H9 (cell line): ENCODE results near the gene PLPPR5. TPM values are rescaled to one million over a fixed set of nuclear protein-coding genes. Genes with fewer than 3 reads are reported as not detected.

Experiments used
- DNase-seq: peaks from one replicate; pipeline ENCODE4 v3.0.0-alpha.2; 2017
- H2AFZ ChIP-seq: one replicate; pipeline ENCODE4 v1.6.1; 2013; ENCODE audit warnings: mild to moderate bottlenecking, low read length, control low read depth, moderate library complexity
- H2AK5ac ChIP-seq: 2 replicates; pipeline ENCODE4 v1.6.1; 2013; ENCODE audit warnings: low read length, control low read depth, mixed read lengths; ENCODE audit not compliant: insufficient read length
- H2BK120ac ChIP-seq: one replicate; pipeline ENCODE4 v1.6.1; 2013; ENCODE audit warnings: low read depth, mild to moderate bottlenecking, low read length, control low read depth, inconsistent platforms; ENCODE audit not compliant: poor library complexity, severe bottlenecking
- H2BK12ac ChIP-seq: 2 replicates; pipeline ENCODE4 v1.6.1; 2013; ENCODE audit warnings: low read length, control low read depth, mixed read lengths, low read depth; ENCODE audit not compliant: insufficient read length
- H2BK15ac ChIP-seq: 2 replicates; pipeline ENCODE4 v1.6.1; 2013; ENCODE audit warnings: low read depth, low read length, control low read depth
- H2BK20ac ChIP-seq: one replicate; pipeline ENCODE4 v1.6.1; 2013; ENCODE audit warnings: low read depth, mild to moderate bottlenecking, low read length, control low read depth, inconsistent platforms; ENCODE audit not compliant: poor library complexity, severe bottlenecking
- H2BK5ac ChIP-seq: 2 replicates; pipeline ENCODE4 v1.6.1; 2013; ENCODE audit warnings: low read length, control low read depth, mixed read lengths; ENCODE audit not compliant: insufficient read length
- H3K14ac ChIP-seq: 2 replicates; pipeline ENCODE4 v1.6.1; 2013; ENCODE audit warnings: low read length, control low read depth; ENCODE audit not compliant: insufficient read depth
- H3K18ac ChIP-seq: 2 replicates; pipeline ENCODE4 v1.6.1; 2013; ENCODE audit warnings: low read depth, mild to moderate bottlenecking, mixed read lengths, low read length, control low read depth; ENCODE audit not compliant: insufficient read length
- H3K23ac ChIP-seq: 2 replicates; pipeline ENCODE4 v1.6.1; 2013; ENCODE audit warnings: low read length, control low read depth, mixed read lengths, low read depth; ENCODE audit not compliant: insufficient read length
- H3K23me2 ChIP-seq: 2 replicates; pipeline ENCODE4 v1.6.1; 2013; ENCODE audit warnings: low read depth, mild to moderate bottlenecking, mixed read lengths, low read length, control low read depth; ENCODE audit not compliant: insufficient read length, poor library complexity, severe bottlenecking
- H3K27ac ChIP-seq: 2 replicates; pipeline ENCODE4 v1.5.1; 2013; ENCODE audit warnings: low read length, control low read depth, mixed read lengths, low read depth; ENCODE audit not compliant: insufficient read length
- H3K27me3 ChIP-seq: 2 replicates; pipeline ENCODE4 v1.6.1; 2013; ENCODE audit warnings: low read length, control low read depth, inconsistent platforms; ENCODE audit not compliant: insufficient read depth
- H3K4ac ChIP-seq: 2 replicates; pipeline ENCODE4 v1.6.1; 2013; ENCODE audit warnings: low read depth, mild to moderate bottlenecking, control low read depth, inconsistent platforms, low read length, moderate library complexity
- H3K4me1 ChIP-seq: 2 replicates; pipeline ENCODE4 v1.6.1; 2013; ENCODE audit warnings: low read length, control low read depth, inconsistent platforms; ENCODE audit not compliant: insufficient read depth
- H3K4me2 ChIP-seq: 2 replicates; pipeline ENCODE4 v1.6.1; 2013; ENCODE audit warnings: low read length, control low read depth, mixed read lengths; ENCODE audit not compliant: insufficient read length, insufficient read depth
- H3K56ac ChIP-seq: 2 replicates; pipeline ENCODE4 v1.6.1; 2013; ENCODE audit warnings: low read depth, mild to moderate bottlenecking, mixed read lengths, low read length, control low read depth; ENCODE audit not compliant: insufficient read length
- H3K79me1 ChIP-seq: 2 replicates; pipeline ENCODE4 v1.6.1; 2013; ENCODE audit warnings: low read depth, mild to moderate bottlenecking, moderate library complexity, low read length, control low read depth, inconsistent platforms; ENCODE audit not compliant: insufficient read depth, poor library complexity, severe bottlenecking
- H3K79me2 ChIP-seq: 2 replicates; pipeline ENCODE4 v1.6.1; 2013; ENCODE audit warnings: low read length, control low read depth, inconsistent platforms; ENCODE audit not compliant: insufficient read depth
- H3K9ac ChIP-seq: 2 replicates; pipeline ENCODE4 v1.6.1; 2013; ENCODE audit warnings: low read length, control low read depth, mixed read lengths; ENCODE audit not compliant: insufficient read length; ENCODE audit errors: extremely low read depth
- H3K9me3 ChIP-seq: one replicate; pipeline ENCODE4 v1.6.1; 2013; ENCODE audit warnings: low read depth, low read length, inconsistent platforms; ENCODE audit not compliant: control insufficient read depth
- H3T11ph ChIP-seq: one replicate; pipeline ENCODE4 v1.6.1; 2013; ENCODE audit warnings: mild to moderate bottlenecking, low read length, control low read depth, inconsistent platforms
- H4K20me1 ChIP-seq: one replicate; pipeline ENCODE4 v1.6.1; 2013; ENCODE audit not compliant: control insufficient read depth, insufficient read length, insufficient read depth
- H4K5ac ChIP-seq: 2 replicates; pipeline ENCODE4 v1.6.1; 2013; ENCODE audit warnings: low read depth, mild to moderate bottlenecking, mixed read lengths, low read length, control low read depth; ENCODE audit not compliant: insufficient read length
- H4K8ac ChIP-seq: replicated peaks from 2 replicates; pipeline ENCODE4 v1.6.1; 2013; ENCODE audit warnings: low read length, control low read depth, mixed read lengths, low read depth; ENCODE audit not compliant: insufficient read length
- H4K91ac ChIP-seq: 2 replicates; pipeline ENCODE4 v1.6.1; 2013; ENCODE audit warnings: low read depth, mild to moderate bottlenecking, moderate library complexity, mixed read lengths, low read length, control low read depth; ENCODE audit not compliant: insufficient read length
- H3K27ac Mint-ChIP-seq, 3 experiments: 2 replicates in 2 of 3; 3 replicates in 1 of 3; pipeline ENCODE4 v1.8.0; 2020 to 2021; ENCODE audit warnings: mixed read lengths in 3 of 3, mild to moderate bottlenecking in 1 of 3, moderate library complexity in 1 of 3
- H3K27me3 Mint-ChIP-seq: 2 replicates; pipeline ENCODE4 v1.8.0; 2021; ENCODE audit warnings: low read depth, mild to moderate bottlenecking, moderate library complexity, mixed read lengths
- H3K36me3 Mint-ChIP-seq, 3 experiments: 2 replicates in 2 of 3; 3 replicates in 1 of 3; pipeline ENCODE4 v1.8.0; 2020 to 2021; ENCODE audit warnings: low read depth in 3 of 3, mixed read lengths in 3 of 3; ENCODE audit not compliant: insufficient read depth in 1 of 3
- H3K4me1 Mint-ChIP-seq, 2 experiments: 2 replicates each; pipeline ENCODE4 v1.8.0; 2020; ENCODE audit warnings: mixed read lengths in 2 of 2
- H3K4me3 Mint-ChIP-seq, 2 experiments: 2 replicates in 1 of 2; 3 replicates in 1 of 2; pipeline ENCODE4 v1.8.0; 2020 to 2021; ENCODE audit warnings: mild to moderate bottlenecking in 2 of 2, mixed read lengths in 2 of 2, moderate library complexity in 1 of 2
- H3K9me3 Mint-ChIP-seq, 2 experiments: 2 replicates in 1 of 2; 3 replicates in 1 of 2; pipeline ENCODE4 v1.8.0; 2020; ENCODE audit warnings: mild to moderate bottlenecking in 2 of 2, mixed read lengths in 2 of 2, moderate library complexity in 1 of 2
- WGBS: extraction: QIAGEN DNeasy Blood & Tissue Kit; methylation state at CpG from one replicate; pipeline ENCODE4 v1.1.7; 2013; ENCODE audit warnings: missing lambda C conversion rate, low lambda C conversion rate, mixed read lengths; ENCODE audit not compliant: insufficient read length; ENCODE audit errors: extremely low coverage; 5-methylcytosine and 5-hydroxymethylcytosine counted together
- total RNA-seq: library from RNA; stranded (reverse); gene quantifications from 2 replicates; pipeline ENCODE4 v1.2.1, GENCODE V29; 2021
- TF ChIP-seq, protein P1 (sequence below): fragments of 200-600 bp; sonication (generic); conservative IDR thresholded peaks from 3 replicates; pipeline ENCODE4 v1.8.0; 2021; ENCODE audit warnings: antibody characterized with exemption, mild to moderate bottlenecking

The PLPPR5 gene
- total RNA-seq, 1 experiment from 2014 or later, result 1.4 TPM

DNA sequence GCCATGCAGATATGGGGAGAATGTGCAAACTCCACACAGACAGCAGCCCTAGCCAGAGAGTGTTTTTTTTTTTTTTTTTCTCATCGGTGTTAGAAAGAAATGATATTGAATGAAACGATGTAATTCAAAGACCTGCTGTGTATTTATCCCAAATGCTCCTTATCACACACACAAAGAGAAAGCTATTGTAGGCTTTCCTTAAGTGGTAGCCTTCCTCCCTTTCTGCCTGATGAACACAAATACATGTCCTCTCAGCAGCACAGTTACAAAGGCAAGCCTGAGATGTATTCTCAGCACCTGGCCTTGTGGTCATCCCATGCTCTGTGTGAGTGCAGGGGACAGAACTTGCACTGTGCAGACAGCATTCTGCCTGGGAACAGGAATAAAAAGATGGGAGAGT is 93.8 kb downstream of the PLPPR5 start:
- no peak overlapping the region for H3K27ac Mint-ChIP-seq
- Histone ChIP-seq H3K23ac (no peak overlapping the region), H3K9ac (no peak overlapping the region), H2BK120ac (no peak overlapping the region), H3K4me1 (no peaks in the 10 kb centered on the region), H2AK5ac (no peak overlapping the region), H2BK12ac (no peak overlapping the region), H3K23me2 (no peaks in the 10 kb centered on the region), H3K56ac (no peak overlapping the region), H3K27ac (no peak overlapping the region), H3K79me1 (no peaks in the 10 kb centered on the region), H2BK20ac (no peak overlapping the region), H3K9me3 (no peaks in the 10 kb centered on the region), H4K91ac (no peak overlapping the region), H4K5ac (no peak overlapping the region), H2BK5ac (no peak overlapping the region), H3K79me2 (no peaks in the 10 kb centered on the region), H3K4ac (no peak overlapping the region), H3K27me3 (no peaks in the 10 kb centered on the region), H4K8ac (no peak overlapping the region), H2AFZ (no peak overlapping the region), H3K18ac (no peak overlapping the region), H2BK15ac (no peak overlapping the region), H3T11ph (no peak overlapping the region), H3K4me2 (no peak overlapping the region), H4K20me1 (no peaks in the 10 kb centered on the region), H3K14ac (no peak overlapping the region)
- no peaks in the 10 kb centered on the region for H3K36me3 Mint-ChIP-seq
- no peak overlapping the region for H3K4me3 Mint-ChIP-seq
- no CpG with 5 or more reads among the region's 2 CpGs for WGBS
- no peak for DNase-seq
- H3K4me1 Mint-ChIP-seq, result no peaks in the 10 kb centered on the region
- H3K27me3 Mint-ChIP-seq, result no peaks in the 10 kb centered on the region
- no peaks in the 10 kb centered on the region for H3K9me3 Mint-ChIP-seq
- TF ChIP-seq, protein P1, sequence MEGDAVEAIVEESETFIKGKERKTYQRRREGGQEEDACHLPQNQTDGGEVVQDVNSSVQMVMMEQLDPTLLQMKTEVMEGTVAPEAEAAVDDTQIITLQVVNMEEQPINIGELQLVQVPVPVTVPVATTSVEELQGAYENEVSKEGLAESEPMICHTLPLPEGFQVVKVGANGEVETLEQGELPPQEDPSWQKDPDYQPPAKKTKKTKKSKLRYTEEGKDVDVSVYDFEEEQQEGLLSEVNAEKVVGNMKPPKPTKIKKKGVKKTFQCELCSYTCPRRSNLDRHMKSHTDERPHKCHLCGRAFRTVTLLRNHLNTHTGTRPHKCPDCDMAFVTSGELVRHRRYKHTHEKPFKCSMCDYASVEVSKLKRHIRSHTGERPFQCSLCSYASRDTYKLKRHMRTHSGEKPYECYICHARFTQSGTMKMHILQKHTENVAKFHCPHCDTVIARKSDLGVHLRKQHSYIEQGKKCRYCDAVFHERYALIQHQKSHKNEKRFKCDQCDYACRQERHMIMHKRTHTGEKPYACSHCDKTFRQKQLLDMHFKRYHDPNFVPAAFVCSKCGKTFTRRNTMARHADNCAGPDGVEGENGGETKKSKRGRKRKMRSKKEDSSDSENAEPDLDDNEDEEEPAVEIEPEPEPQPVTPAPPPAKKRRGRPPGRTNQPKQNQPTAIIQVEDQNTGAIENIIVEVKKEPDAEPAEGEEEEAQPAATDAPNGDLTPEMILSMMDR, result no peak
